GM18511 (cell line): ENCODE data around the gene ADRA2C.

ENCODE experiments used
- ATAC-seq: cut with Tn5 transposase; IDR thresholded peaks from one replicate; pipeline ENCODE4 v1.9.1; 2021; ENCODE audit warnings: mild to moderate bottlenecking, moderate library complexity; ENCODE audit not compliant: unreplicated experiment

Gene ADRA2C

GRCh38 chr4:3756343-3757059, 9.7 kb upstream of the ADRA2C start:
- ATAC-seq, result no peak

- ATAC-seq, result no peak
These were observed 6.9 kb upstream of the ADRA2C start for GRCh38 chr4:3759236-3759635.

GRCh38 chr4:3760346-3760745, 5.8 kb upstream of the ADRA2C start:
- ATAC-seq, result no peak

GRCh38 chr4:3760841-3761240, 5.3 kb upstream of the ADRA2C start:
- no peak for ATAC-seq

- no peak for ATAC-seq
These were observed 3.9 kb upstream of the ADRA2C start for GRCh38 chr4:3762264-3762663.

- no peak for ATAC-seq
These were observed 3.2 kb upstream of the ADRA2C start for GRCh38 chr4:3762753-3763549.

- no peak for ATAC-seq
These were observed 732 bp upstream of the ADRA2C start for GRCh38 chr4:3765271-3766035.

GRCh38 chr4:3766785-3767569, 792 bp downstream of the ADRA2C start:
- ATAC-seq, result no peak

GRCh38 chr4:3767570-3768288, 1.5 kb downstream of the ADRA2C start:
- ATAC-seq, result no peak

GRCh38 chr4:3768842-3769641, 2.9 kb downstream of the ADRA2C start:
- ATAC-seq, result no peak

GRCh38 chr4:3769642-3770184, 3.5 kb downstream of the ADRA2C start:
- no peak for ATAC-seq

GRCh38 chr4:3770323-3771163, 4.4 kb downstream of the ADRA2C start:
- no peak for ATAC-seq

- no peak for ATAC-seq
These were observed 5.1 kb downstream of the ADRA2C start for GRCh38 chr4:3771164-3771809.

GRCh38 chr4:3771939-3772495, 5.8 kb downstream of the ADRA2C start:
- ATAC-seq, result no peak

- no peak for ATAC-seq
These were observed 6.4 kb downstream of the ADRA2C start for GRCh38 chr4:3772632-3773031.

GRCh38 chr4:3773552-3774001, 7.4 kb downstream of the ADRA2C start:
- ATAC-seq, result no peak

GRCh38 chr4:3774253-3774883, 8.2 kb downstream of the ADRA2C start:
- no peak for ATAC-seq
